Hepatocyte (in vitro differentiated cells): ENCODE results near the gene MINDY4.

ENCODE experiments used
- EZH2 ChIP-seq: fragments of 200-600 bp; sonication (generic); IDR thresholded peaks from 2 replicates; pipeline ENCODE4 v1.6.1; 2016; ENCODE audit warnings: antibody characterized with exemption, mild to moderate bottlenecking, borderline replicate concordance
- EZH2phosphoT487 ChIP-seq: fragments of 200-600 bp; sonication (generic); IDR thresholded peaks from one replicate; pipeline ENCODE4 v1.6.1; 2018; ENCODE audit warnings: antibody characterized with exemption, mild to moderate bottlenecking, low read depth, moderate library complexity; ENCODE audit not compliant: unreplicated experiment, severe bottlenecking
- TF ChIP-seq, protein P1 (sequence below): fragments of 200-600 bp; sonication (generic); IDR thresholded peaks from 2 replicates; pipeline ENCODE4 v1.5.1; 2016; ENCODE audit warnings: antibody characterized with exemption, mild to moderate bottlenecking; ENCODE audit not compliant: poor library complexity

DNA sequence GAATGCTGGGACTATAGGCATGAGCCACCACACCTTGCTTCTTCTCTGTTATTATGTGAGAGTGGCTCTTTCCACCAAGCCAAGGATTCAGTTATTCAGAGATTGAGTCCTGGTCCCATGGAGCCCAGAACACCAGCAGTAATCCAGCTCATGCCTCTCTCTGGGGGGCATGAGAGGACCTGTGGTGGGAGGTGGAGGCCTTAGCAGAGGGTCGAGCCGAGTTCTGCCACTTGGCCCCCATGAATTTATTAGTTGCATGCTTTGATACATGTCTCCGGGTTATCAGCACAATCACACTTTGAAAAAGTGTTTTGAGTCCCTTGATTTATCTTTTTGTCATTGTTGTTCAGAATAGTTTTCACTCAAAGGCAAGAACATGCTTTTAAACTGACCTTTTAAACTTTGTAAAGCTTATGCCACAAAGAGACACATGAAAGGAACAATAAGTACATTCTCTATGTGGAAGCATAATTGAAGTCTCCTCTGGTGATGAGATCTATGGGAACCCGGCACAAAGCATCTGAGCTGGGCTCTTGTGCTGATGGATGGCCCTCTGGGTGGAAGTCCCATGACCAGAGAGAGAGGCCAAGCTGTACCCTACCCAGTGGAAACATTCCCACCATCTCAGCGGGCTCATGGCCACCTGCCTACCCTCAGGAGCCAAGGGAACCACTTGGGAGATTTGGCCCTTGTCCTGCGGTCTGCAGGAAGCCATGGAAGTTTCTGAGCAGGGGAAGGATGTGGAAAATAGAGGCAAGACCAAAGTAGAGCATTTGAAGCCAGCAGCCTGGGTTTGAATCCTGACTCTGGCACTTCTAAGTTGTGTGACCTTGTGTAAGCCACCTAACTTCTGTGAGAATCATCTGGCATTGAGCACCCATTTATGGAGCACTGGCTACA is 53.9 kb downstream of the MINDY4 start:
- TF ChIP-seq, protein P1, sequence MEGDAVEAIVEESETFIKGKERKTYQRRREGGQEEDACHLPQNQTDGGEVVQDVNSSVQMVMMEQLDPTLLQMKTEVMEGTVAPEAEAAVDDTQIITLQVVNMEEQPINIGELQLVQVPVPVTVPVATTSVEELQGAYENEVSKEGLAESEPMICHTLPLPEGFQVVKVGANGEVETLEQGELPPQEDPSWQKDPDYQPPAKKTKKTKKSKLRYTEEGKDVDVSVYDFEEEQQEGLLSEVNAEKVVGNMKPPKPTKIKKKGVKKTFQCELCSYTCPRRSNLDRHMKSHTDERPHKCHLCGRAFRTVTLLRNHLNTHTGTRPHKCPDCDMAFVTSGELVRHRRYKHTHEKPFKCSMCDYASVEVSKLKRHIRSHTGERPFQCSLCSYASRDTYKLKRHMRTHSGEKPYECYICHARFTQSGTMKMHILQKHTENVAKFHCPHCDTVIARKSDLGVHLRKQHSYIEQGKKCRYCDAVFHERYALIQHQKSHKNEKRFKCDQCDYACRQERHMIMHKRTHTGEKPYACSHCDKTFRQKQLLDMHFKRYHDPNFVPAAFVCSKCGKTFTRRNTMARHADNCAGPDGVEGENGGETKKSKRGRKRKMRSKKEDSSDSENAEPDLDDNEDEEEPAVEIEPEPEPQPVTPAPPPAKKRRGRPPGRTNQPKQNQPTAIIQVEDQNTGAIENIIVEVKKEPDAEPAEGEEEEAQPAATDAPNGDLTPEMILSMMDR: no peak
- TF ChIP-seq EZH2phosphoT487: no peak
- no peak for TF ChIP-seq EZH2
